Right lung (tissue), 5 donors: ENCODE data around the gene ANKRD39. TPM values are rescaled to one million over a fixed set of nuclear protein-coding genes. Genes with fewer than 3 reads are reported as not detected.
A peak's percentile ranks its signal among the peaks of the same experiment; 100 is the strongest.
"Not testable (repeated sequence)": the region's sequence is repeated elsewhere in the genome, so short reads cannot be mapped to it uniquely, and the experiment has no call there.

Experiments used
- DNase-seq, 2 donors: peaks; one replicate each; pipeline ENCODE4 v3.0.0-alpha.2; 2013
- polyA plus RNA-seq, 5 donors: library from polyadenylated mRNA; unstranded; fragments of 120-200 nt; gene quantifications; one replicate each; pipeline versions ENCODE4 v1.2.1 to v1.2.3, GENCODE V29; 2013; ENCODE audit warnings: inconsistent platforms in 1 of 5, low replicate concordance in 1 of 5; ENCODE audit not compliant: insufficient read length in 5 of 5, insufficient read depth in 1 of 5

ANKRD39 gene
- polyA plus RNA-seq, 5 donors, result 7.6 to 10.4 (median 9.8) TPM

DNA sequence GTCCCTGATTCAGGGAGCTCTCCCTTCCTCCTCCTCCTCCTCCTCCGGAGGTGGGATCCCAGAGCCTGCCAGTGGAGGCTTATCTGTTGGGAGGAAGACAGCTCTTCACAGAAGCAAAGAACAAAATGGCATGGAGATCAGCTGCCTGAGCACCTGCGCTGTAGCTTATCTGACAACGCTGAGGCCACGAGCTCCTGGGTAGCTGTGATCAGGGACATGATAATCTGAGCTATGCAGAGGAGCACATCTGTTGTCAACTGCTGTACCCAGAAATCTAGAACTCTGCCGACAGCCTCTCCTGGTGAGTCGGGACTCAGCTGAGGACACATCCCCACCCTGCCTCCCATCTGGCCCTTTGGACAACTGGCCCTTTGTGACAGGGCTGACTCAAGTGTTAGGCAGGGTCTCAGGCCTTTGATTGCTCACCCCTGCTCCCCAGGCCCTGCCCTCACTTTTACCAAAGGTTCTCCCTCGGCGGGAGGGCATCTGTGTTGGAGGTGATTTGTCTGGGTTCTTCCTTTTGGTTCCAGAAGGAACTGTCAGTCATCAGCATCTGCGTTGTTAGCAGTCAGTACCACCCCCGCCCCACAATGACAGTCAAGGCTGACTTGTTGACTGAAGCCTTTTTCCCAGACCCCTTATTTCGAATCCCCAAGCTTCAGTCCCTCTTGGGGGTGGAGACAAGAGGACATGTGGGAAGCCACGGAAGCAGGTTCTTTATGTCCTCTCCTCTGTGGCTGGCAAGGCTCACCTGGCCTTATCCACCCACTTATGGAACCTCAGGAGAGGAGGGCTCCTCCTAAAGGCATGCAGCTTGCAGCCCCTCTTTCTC, 47.6 kb downstream of the ANKRD39 start:
- no peak for DNase-seq

DNA sequence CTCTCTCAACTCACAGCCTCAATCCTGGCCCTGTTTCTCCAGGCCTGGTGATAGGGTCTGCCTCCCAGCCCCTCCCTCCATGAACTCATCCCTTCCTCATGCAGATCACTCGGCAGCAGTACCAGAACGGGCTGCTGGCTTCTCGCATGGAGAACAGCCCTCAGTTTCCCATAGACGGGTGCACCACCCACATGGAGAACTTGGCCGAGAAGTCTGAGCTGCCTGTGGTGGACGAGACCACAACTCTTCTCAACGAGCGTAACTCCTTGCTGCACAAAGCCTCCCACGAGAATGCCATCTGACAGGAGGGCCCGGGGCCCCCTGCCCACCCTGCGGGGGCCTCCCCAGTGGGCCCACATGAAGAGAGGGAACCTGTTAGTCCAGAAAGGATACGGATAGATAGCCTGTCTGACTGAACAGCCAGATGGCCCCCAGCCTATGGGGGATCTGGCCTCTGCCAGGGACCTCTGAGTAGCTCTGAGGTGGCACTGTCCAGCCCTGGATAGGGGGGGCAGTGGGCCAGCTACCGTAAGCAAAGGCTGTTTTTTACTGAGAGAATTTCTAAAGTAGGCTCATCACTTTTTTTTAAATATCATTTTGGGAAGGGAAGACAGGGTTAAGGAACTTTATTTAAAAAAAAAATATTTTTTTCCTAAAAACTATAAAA, 48.5 kb downstream of the ANKRD39 start:
- no peak for DNase-seq

DNA sequence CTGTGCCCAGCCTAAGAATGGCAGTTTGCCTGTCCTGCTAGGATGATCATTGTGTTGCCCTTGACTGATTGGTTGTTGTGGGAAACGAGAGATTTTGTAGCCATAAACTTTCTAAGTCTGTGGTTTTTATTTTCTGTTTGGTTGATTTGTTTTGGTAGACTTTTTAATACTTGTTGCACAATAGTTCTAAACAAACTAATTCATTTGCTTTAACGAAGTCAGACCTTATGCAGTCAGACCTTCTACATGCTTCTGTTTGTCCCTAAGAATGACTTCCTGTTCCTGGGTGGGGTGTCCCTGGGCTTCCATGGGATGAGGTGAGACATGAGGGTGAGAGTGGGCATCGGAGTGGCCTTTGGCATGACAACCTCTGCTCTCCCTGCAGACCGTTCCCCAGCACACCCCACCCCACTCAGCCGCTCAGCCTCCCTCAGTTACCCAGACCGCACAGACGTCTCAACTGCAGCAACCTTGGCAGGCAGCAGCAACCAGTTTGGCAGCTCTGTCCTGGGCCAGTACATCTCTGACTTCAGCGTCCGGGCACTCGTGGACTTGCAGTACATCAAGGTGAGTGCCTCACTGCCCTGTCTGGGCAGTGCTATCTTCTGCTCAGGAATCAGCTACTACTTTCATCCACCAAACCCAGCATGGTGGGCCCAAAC, 49.5 kb downstream of the ANKRD39 start:
- DNase-seq, result no peak

DNA sequence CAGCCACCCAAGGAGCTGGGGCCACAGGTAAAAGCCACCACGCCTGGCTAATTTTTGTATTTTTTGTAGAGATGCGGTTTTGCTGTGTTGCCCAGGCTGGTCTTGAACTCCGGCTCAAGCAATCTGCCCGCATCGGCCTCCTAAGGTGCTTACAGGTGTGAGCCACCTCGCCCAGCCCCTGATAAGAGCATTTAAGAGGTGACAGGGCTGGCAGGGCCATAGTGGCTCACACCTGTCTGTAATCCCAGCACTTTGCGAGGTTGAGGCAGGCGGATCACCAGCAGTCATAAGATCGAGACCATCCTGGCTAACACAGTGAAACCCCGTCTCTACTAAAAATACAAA, 50.7 kb downstream of the ANKRD39 start:
- DNase-seq, result no peak

DNA sequence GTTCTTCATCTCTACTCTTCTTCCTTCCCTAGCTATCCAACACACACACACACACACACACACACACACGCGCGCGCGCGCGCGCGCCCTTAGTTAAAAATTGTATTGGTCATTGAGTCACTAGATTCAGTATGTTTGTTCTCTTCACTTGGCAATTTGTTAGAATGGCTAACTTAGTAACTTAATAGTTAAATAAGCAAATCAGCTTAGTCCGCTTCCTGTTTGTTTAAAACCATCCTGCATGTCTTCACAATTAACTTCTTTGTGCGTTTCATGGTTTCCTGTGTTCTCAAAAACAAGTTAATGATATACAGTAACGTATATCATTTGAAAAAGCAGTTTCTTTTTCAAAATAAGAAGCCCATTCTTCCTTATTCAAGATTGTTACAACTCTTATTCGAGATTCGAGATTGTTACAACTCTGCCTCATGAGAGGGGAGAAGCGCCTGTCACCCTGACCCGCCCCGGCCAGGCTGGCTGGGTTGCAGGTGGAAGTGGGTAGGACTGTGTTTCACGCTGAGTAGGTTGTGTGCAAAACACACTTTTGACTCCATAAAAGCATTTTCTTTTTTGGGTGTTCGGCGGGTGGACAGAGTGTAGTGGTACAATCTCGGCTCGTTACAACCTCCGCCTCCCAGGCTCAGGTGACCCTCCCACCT, 51.2 kb downstream of the ANKRD39 start:
- DNase-seq, result no peak

DNA sequence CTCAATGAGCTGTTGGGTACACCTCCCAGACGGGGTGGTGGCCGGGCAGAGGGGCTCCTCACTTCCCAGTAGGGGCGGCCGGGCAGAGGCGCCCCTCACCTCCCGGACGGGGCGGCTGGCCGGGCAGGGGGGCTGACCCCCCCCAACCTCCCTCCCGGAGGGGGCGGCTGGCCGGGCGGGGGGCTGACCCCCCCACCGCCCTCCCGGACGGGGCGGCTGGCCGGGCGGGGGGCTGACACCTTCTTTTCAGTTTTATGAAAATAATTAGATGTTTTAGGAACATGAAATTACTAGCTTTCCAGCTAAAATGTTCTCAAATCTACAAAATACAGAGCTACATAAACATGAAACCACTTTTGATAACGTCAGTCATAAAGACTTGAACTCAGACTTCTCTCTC, 51.9 kb downstream of the ANKRD39 start:
- not testable (repeated sequence) for DNase-seq

DNA sequence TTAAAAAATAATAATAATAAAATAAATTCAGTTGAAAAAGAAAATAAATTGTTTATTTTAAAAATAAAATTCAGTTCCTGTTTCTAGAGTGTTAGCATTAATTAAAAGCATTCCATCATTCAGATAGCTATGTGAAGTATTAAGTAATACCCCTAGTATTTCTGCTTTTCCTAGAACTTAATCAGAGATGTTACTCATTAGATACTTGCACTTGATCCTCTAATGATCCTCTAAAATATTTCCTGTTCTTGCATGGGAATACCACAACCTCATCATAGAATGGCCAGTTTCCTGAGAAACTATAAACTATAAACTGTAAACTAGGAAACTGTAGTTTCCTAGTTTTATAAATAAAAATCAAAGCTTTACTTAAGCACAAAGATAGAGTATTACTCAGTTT, 52.8 kb downstream of the ANKRD39 start:
- no peak for DNase-seq

DNA sequence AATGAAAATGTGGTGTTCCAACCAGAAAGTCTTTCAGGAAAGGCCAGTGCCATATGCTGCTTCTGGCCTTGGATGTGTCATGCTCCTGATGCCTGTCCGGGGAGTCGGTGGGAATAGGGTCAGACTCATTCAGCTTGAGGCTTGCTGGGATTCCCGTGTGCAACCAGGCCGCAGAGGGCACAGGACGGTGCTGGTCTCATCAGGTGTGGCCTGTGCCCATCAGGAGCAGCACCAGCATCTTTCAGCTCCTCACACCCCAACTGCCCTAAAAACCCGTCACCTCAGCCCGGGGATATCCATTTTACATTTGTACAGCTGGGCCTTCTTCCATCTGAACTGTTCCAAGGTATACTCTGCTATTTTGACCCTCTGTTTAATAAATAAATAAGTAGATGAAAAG, 55.1 kb downstream of the ANKRD39 start:
- DNase-seq, result no peak

DNA sequence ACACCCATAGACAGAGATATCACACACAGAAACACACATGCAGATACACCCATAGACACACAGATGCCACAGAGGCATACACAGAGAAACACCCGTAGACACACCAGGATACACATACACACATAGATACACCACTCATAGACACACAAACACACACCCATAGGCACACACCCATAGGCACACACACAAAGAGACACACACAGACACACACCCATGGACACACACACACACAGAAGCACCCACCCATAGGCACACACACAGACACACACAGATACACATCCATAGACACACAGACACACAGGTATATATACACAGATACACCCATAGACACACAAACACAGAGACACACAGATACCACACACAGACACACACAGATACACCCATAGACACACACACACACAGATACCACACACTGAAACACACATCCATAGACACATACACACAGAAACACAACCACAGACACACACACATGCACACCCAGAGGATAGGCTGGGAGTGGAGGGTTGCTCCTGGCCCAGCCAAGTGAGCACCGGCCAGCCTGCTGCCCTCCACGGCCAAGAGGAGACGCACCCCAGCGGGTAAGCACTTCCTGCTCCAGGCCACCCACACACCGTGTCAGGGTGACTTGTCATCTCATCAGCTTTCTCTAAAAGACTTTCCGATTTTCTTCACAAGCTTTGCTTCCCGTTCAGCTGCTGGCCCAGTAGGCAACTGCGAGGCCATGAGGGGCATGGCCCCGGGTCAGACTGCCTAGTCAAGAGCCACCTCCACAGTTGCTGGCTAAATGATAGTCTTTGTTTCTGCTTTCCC, 55.8 kb downstream of the ANKRD39 start:
- DNase-seq, result no peak

DNA sequence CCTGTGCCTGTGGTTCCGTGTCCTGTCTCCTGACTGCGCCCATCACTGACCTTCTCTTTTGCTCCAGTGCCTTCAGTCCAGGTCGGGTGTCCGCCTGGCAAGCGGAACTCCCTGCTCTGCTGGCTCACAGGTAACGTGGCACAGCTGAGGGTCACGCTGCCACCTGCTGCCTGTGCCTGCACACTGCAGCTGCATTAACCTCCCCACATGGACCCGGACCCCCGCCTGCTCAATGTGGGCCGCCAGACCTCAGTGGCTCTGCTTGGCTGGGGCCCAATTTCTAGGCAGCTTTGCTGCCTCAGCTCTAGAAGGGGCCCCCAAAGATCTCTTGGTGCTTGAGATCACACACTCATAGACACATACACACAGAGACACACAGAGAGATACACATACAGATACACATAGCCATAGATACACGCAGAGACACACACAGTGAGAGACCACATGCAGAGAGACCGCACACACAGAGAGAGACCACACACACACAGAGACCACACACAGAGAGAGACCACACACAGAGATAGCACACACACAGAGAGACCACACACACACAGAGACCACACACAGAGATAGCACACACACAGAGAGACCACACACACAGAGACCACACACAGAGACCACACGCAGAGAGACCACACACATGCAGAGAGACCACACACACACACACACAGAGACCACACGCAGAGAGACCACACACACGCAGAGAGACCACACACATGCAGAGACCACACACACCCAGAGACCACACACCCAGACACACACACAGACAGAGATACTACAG, 56.6 kb downstream of the ANKRD39 start:
- DNase-seq, result peak; percentile 30 to 51

DNA sequence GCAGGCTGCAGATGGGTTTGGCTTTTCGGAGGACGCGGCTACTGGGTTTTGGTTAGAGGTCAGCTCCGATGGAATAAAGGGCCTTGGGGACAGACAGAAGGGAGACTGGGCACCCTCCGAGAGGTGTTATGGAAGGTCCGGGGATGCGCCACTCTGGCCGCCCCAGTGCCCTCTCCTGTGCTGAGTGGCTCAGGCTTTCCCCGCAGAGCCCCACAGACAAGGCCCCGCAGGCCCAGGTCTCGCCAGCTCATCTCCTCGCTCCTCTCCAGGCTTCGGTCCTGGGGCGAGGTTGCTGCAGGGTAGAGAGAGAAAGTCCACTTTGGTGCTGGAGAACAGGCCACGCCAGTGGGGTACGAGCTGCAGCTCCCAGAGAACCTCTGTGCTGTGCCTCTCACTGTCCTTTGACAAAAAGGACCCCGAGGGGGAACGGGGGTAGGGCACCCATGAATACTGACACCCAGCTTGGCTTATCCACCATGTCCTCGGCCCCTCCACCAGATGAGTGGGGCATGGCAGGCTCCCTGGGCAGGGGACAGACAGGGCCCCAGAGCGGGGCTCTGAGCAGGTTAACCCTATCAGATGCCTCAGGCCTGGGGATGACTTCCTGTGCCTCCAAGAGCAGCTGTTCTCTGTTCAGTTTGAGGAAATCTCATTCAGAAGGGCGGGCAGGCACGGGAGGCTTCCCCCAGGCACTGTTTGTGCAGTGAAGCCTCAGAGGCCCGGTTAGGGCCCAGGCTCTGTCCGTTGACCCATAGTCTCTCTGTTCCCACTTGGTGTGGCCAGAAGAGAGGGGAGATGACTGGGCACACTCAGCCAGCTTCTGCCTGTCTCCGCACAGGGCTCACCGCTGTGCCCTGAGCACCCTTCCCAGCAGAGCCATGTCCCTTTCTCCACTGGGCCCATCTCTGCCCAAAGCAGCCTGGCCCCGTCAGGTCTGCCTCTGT, 57.5 kb downstream of the ANKRD39 start:
- DNase-seq, result no peak

DNA sequence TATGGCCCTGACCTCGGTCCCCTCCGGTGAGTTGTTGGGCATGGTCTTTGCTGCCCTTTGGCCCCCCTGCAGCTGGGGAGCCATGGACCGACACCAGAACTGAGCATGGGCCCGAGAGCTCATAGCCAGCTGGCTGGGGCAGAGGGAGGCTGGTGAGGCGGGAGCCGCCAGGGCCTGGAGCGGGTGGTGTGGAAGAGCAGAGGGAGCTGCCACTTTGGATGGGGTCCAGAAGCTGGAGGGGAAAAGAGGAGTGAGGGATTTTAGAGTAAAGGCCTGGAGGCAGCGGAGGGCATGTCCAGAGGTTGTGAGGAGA, 58.2 kb downstream of the ANKRD39 start:
- DNase-seq, result no peak

DNA sequence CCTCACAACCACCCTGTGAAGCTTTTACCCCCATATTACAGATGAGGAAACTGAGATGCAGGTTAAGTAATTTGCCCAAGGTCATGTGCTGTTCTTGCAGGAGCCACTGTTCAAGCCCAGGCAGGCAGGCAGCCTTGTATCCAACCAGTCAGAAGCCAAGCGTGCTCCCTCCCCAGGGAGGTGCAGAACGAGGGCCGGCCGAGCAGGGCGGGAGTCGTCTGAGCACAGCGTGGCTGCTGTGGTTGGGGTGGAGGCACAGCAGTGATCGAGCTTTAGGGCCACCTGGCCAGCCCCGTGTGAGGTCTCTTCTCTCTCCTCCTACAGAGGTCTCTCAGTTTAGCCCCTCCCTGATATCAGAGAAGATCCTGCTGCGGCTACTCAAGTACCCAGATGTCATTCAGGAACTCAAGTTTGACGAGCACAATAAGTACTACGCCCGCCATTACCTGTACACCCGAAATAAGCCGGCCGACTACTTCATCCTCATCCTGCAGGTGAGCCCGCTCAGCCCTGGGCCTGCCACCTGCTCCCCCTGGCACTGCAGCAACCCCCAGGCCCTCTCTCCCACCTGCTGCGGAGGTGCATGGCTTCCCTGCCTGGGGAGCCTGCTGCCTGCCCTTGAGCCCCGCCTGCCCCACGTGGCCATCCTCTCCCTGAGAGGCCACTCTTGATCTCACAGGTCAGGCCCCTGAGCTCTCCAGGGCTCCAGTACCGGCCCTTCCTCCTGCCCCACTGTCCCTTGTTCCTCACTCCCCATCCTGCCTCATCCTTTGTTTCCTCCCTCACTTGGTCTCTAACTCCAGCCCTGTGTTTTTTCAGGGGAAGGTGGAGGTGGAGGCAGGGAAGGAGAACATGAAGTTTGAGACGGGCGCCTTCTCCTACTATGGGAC, 58.8 kb downstream of the ANKRD39 start:
- no peak for DNase-seq

Other genes starting within 250 kb of the ANKRD39 start
- gene KANSL3, start 219.7 kb downstream of the ANKRD39 start, polyA plus RNA-seq, result 10 to 100 TPM; 49.9 to 59.6 (median 52.6) TPM
- gene FER1L5, start 215.3 kb downstream of the ANKRD39 start, polyA plus RNA-seq, result 1 to 10 TPM in 1 of 5 donors, under 1 TPM in 4; 0.50 to 1.2 (median 0.87) TPM
- gene LMAN2L, start 118.0 kb downstream of the ANKRD39 start, polyA plus RNA-seq, result 10 to 100 TPM; 45.3 to 55.4 (median 46.7) TPM
- gene CNNM4, start 97.1 kb downstream of the ANKRD39 start, polyA plus RNA-seq, result 10 to 100 TPM; 12.4 to 19.0 (median 15.6) TPM
- gene CNNM3, start 41.7 kb downstream of the ANKRD39 start, polyA plus RNA-seq, result 10 to 100 TPM; 26.7 to 37.9 (median 33.4) TPM
- 1 to 10 TPM; 4.0 to 9.6 (median 6.2) TPM for gene ANKRD23, start 14.0 kb downstream of the ANKRD39 start, polyA plus RNA-seq
- 10 to 100 TPM; 38.3 to 58.6 (median 47.0) TPM for gene SEMA4C, start 12.1 kb upstream of the ANKRD39 start, polyA plus RNA-seq
- gene FAM178B, start 128.6 kb upstream of the ANKRD39 start, polyA plus RNA-seq, result 1 to 10 TPM in 1 of 5 donors, under 1 TPM in 4; 0.46 to 1.5 (median 0.57) TPM
- gene FAHD2B, start 236.9 kb upstream of the ANKRD39 start, polyA plus RNA-seq, result 10 to 100 TPM; 25.7 to 31.8 (median 27.6) TPM